SH-SY5Y (cell line): ENCODE results near the gene VSIG2.

ENCODE experiments used
- GATA2 ChIP-seq: IDR thresholded peaks from 2 replicates; pipeline ENCODE4 v1.6.1; 2011; ENCODE audit warnings: mild to moderate bottlenecking, low read depth, low read length
- GATA3 ChIP-seq: IDR thresholded peaks from 2 replicates; pipeline ENCODE4 v1.6.1; 2011; ENCODE audit warnings: low read depth, mild to moderate bottlenecking, low read length, moderate library complexity

Gene VSIG2

DNA sequence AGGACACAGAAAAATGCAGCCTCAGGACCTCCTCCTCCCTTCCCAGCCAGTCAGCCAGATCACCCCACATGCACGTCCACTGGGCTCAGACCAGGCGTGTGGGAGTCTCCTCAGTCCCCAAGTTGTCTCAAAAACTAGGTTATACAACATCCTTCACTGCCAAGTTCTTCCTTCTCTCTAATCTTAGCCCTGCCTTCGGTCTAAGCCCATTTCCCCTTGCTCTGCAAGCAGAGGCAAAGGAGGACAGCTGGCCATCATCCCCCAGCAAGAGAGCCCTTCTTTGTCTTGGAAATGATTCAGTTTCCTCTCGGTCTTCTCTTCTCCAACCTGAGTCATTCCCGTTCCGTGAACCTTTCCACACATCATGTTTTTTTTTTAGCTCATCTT, 26.3 kb downstream of the VSIG2 start:
- no peak for TF ChIP-seq GATA2

- TF ChIP-seq GATA2, result no peak
- no peak for TF ChIP-seq GATA3
These were observed 26.9 kb downstream of the VSIG2 start for GRCh38 chr11:124724979-124725718.

GRCh38 chr11:124722176-124722575, 29.9 kb downstream of the VSIG2 start:
- no peak for TF ChIP-seq GATA3
- no peak for TF ChIP-seq GATA2

GRCh38 chr11:124719534-124719933, 32.5 kb downstream of the VSIG2 start:
- no peak for TF ChIP-seq GATA2
- no peak for TF ChIP-seq GATA3

DNA sequence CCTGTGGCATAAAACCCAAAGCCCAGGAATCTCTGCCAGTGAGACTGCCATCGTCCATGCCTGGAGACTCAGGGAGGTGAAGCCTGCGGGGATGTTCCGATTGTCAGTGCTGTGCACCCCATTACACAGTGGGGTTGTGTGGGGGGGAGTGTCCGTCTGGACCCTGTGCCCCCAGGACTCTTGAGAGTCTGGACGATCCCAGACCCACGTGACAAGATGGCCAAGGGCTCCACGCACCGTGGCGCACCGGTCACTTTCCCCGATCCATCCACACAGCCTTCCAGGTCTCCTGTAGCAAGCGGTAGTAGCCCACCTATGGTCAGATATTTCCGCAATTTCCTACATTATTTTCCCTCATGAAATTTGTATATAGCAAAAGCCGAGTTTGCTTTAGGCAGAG, 33.3 kb downstream of the VSIG2 start:
- no peak for TF ChIP-seq GATA2

GRCh38 chr11:124717786-124718651, 34.0 kb downstream of the VSIG2 start:
- TF ChIP-seq GATA2 (no peak), GATA3 (no peak)

GRCh38 chr11:124717421-124717785, 34.7 kb downstream of the VSIG2 start:
- no peak for TF ChIP-seq GATA2

GRCh38 chr11:124716591-124716990, 35.5 kb downstream of the VSIG2 start:
- no peak for TF ChIP-seq GATA3
- no peak for TF ChIP-seq GATA2

DNA sequence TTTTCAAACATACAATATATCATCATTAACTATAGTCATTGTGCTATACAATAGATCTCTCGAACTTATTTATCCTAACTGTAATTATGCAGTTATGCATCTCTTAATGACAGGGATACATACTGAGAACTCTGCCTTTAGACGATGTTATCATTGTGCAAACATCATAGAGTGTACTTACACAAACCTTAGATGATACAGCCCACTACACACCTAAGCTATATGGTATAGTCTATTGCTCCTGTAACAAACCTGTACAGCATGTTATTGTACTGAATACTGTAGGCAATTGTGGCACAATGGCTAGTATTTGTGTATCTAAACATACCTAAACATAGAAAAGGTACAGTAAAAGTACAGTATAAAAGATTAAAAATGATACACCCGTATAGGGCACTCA, 39.7 kb downstream of the VSIG2 start:
- TF ChIP-seq GATA2 (no peak), GATA3 (no peak)

- TF ChIP-seq GATA3 (no peak), GATA2 (no peak)
These were observed 44.2 kb downstream of the VSIG2 start for GRCh38 chr11:124707829-124708228.

- no peak for TF ChIP-seq GATA2
- TF ChIP-seq GATA3, result no peak
These were observed 52.0 kb downstream of the VSIG2 start for GRCh38 chr11:124700028-124700427.

- no peak for TF ChIP-seq GATA2
- no peak for TF ChIP-seq GATA3
These were observed 52.5 kb downstream of the VSIG2 start for GRCh38 chr11:124699547-124699946.
